GM10248 (cell line): ENCODE measurements around the gene CRKL.

ENCODE experiments used
- CTCF ChIA-PET: fragments of 300-600 bp; sonication (Branson Sonifier 250); formaldehyde crosslinking; extraction: SDS; loops from one replicate; lab custom pipeline; 2021; ENCODE audit warnings: antibody characterized with exemption; lab: Yijun Ruan, JAX
- POLR2A ChIA-PET: fragments of 350-650 bp; sonication (Branson Sonifier 250); formaldehyde crosslinking; extraction: SDS; loops from one replicate; lab custom pipeline; 2020; ENCODE audit warnings: antibody characterized with exemption; lab: Yijun Ruan, JAX
- DNase-seq: peaks from one replicate; pipeline ENCODE4 v3.0.0; 2012; ENCODE audit errors: extremely low spot score
- CTCF ChIP-seq: IDR thresholded peaks from 2 replicates; pipeline ENCODE4 v1.5.1; 2012; ENCODE audit warnings: mild to moderate bottlenecking, low read depth; ENCODE audit errors: extremely low read depth, missing control alignments, control extremely low read depth

Gene CRKL

GRCh38 chr22:20957102-20957682, 40.0 kb downstream of the CRKL start:
- ChIA-PET POLR2A (no interaction called here), CTCF (interaction anchor here (1.0 to 2.5 kb wide), 10 partner anchors 9 to 71 kb away, joined by 3 to 10 read pairs (median 4); partner anchors contain the start of genes AIFM3, CRKL and LZTR1)
- no peak for TF ChIP-seq CTCF
- peak; percentile 48 for DNase-seq

- DNase-seq: peak; percentile 73
- ChIA-PET CTCF (interaction anchor here (1.0 to 2.5 kb wide), 12 partner anchors 9 to 83 kb away, joined by 3 to 10 read pairs (median 4); partner anchors contain the start of genes AIFM3, CRKL and LZTR1), POLR2A (no interaction called here)
- no peak for TF ChIP-seq CTCF
These were observed 40.6 kb downstream of the CRKL start for GRCh38 chr22:20957683-20958431.

- no peak for DNase-seq
- no peak for TF ChIP-seq CTCF
- ChIA-PET CTCF (interaction anchor here (0.9 to 2.5 kb wide), 8 partner anchors 9 to 142 kb away, joined by 3 to 10 read pairs (median 4); partner anchors contain the start of gene LZTR1), POLR2A (no interaction called here)
These were observed 42.6 kb downstream of the CRKL start for GRCh38 chr22:20959578-20960461.

GRCh38 chr22:20960609-20961008, 43.4 kb downstream of the CRKL start:
- TF ChIP-seq CTCF: no peak
- no peak for DNase-seq
- POLR2A ChIA-PET: no interaction called here
- CTCF ChIA-PET: interaction anchor here (0.9 to 2.5 kb wide), 6 partner anchors 9 to 40 kb away, joined by 3 to 9 read pairs (median 6); no protein-coding TSS in a partner anchor

GRCh38 chr22:20962491-20962945, 45.3 kb downstream of the CRKL start:
- no peak for TF ChIP-seq CTCF
- POLR2A ChIA-PET: no interaction called here
- DNase-seq: no peak
- CTCF ChIA-PET: interaction anchor here (0.9 to 3.3 kb wide), 8 partner anchors 10 to 77 kb away, joined by 3 to 22 read pairs (median 4); partner anchors contain the start of genes LZTR1 and THAP7
